GM19043 (cell line): ENCODE results near the gene LMX1B.
"Not testable (repeated sequence)": the region's sequence is repeated elsewhere in the genome, so short reads cannot be mapped to it uniquely, and the experiment has no call there.

Experiments
- ATAC-seq: cut with Tn5 transposase; IDR thresholded peaks from one replicate; pipeline ENCODE4 v1.9.1; 2021; ENCODE audit warnings: low read depth; ENCODE audit not compliant: unreplicated experiment

LMX1B gene

GRCh38 chr9:126613651-126614050 is at the start of gene LMX1B:
LMX1B (plus strand) TSS chr9:126613928; CDS start chr9:126614450, 522 bp downstream.
- no peak for ATAC-seq

DNA sequence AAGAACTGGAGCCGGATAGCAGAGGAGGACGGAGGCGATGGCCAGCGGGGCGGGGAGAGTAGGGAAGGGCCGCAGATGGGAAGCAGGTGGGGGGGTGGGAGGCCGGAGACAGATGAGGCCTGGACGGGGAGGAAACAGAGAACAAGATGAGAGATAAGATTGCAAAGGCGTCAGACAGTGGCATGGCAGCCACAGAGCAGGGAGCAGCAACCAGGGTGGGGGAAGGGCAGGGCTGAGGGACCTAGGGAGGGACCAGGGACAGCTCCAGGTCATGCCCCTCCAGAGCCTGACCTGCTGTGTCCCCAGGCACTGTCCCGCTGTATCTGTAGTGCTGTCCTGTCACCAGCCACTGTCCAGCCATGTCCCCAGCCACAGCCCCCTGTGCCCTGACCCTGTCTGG is 49.6 kb upstream of the LMX1B start:
- no peak for ATAC-seq

- no peak for ATAC-seq
These were observed 49.0 kb upstream of the LMX1B start for GRCh38 chr9:126564716-126565115.

DNA sequence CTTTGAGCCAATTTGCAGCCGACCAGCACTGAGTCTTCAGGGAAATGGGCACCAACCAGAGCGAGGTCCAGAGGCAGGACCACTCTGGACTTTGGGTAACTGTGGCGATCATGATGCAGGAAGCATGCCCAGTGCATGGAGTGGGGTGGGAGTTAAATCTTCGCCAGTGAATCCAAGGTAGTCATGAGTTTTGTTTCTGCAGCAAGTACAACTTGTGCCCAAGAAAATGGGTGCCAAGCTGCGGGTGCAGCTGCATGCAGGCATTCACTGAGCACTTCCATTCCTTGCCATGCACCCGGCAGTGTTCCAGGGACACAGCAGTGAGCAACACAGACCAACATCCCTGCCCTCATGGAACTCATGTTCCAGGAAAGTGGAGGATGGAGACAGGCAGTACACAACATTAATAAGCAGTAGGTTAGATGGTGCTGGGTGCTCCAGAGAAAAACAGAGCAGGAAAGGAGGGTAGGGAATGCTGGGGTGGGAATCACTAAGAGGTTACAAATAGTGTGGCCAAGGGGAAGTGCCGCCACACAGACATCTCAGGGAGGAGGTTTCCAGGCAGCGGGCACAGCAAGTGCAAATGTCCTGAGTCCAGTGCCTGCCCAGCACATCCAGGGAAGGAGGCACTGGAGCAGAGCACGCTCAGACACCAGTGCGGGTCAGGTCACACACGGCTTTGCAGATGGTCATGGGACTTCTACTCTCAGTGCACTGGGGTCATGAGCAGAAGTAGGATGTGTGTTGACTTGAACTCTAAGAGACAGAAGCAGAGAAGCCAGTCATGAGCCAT is 48.2 kb upstream of the LMX1B start:
- no peak for ATAC-seq

GRCh38 chr9:126569036-126569435 is 44.7 kb upstream of the LMX1B start:
- ATAC-seq: no peak

DNA sequence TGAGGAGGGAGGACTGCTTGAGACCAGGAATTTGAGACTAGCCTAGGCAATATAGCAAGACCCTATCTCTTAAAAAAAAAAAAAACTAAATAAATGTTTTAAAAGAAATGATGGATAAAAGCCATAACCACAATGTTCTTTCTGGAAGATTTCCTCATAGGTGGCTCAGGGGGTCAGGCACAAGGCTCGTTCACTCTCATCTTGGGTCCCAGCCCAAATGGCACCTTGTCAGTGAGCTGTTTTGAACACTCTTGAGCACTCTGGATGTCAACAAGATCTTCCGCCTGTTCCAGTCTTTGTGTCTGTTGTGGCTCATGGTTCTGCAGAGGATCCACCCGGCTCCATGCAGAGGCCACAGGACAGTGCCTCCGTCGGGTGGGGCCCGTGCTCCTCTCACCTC is 35.7 kb upstream of the LMX1B start:
- ATAC-seq: no peak

GRCh38 chr9:126580319-126580718 is 33.4 kb upstream of the LMX1B start:
- not testable (repeated sequence) for ATAC-seq

GRCh38 chr9:126581893-126582292 is 31.8 kb upstream of the LMX1B start:
- ATAC-seq: no peak

DNA sequence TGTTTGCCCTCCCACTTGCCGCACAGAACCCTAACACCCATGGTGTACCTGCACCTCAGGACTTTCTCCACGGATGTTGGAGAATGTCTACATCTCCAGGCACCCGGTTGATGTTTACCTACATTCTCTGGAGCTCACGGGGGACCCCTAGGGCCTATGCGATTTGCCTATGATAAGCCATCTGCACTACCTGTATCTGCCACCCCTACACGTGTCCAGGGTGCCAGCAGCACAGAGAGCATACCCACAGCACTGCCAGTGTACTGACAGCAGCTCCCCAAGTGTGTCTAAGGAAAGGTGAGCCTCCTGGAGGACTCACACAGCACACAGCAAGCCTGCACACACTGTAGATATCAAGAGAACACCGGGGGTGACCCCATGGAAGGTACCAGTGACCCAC is 31.3 kb upstream of the LMX1B start:
- ATAC-seq: no peak

DNA sequence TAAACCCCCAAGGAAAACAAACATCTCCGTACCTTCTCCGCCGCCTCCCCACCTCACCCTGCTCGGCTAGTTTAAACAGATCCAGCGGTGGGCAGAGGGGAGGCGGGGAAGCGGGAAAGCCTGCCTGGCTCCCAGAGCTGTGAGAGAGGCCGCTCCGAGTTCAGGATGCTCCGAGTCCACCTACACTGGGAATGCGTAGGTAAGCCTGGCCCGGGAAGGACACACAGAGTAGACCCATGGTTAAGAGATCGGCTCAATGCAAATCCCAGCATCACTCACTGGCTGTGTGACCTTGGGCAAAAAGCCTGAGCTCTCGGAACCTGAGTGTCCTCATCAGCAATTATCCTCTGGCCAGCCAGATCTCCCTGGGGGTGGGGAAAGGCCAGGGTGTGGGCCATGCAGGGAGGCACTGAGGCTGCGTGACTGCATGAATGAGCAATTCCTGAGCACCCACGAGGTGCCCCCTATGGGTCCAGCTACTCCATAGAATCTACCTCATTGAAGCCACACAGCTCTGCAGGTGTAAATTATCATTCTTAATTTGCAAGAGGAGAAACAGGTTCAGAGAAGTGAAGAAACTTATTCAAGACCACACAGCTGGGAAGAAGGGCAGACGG is 30.5 kb upstream of the LMX1B start:
- no peak for ATAC-seq

DNA sequence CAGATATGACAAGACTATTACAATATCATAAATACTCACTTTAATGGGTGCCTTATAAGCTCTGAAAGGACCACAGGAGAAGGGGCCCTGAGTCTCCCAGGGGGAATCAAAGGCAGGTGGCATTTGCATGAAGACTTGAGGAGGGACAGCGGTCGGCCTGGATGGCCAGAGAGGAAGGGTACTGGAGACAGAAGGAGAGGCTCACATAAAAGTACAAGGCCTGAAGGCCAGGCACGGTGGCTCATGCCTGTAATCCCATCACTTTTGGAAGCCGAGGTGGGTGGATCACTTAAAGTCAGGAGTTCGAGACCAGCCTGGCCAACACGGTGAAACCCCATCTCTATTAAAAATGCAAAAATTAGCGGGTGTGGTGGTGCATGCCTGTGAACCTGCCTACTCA is 29.1 kb upstream of the LMX1B start:
- ATAC-seq: no peak

DNA sequence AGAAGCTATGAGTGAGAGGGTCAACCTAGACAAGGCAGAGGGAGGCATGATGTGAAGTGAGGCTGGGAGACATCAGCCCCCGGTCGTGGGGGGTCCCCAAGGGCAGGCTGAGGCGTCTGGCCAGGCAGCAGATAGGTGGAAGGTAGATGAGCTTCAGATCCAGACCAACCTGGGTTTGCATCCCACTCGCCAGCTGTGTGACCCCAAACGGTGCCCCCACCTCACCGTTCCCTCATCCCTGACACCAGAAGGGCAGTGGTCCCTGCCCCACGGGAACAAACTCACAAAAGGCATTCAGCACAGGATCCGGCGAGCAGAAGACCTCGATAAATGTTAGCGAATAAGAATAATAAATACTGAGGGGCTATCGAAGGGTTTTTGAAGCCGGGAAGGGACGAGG is 27.5 kb upstream of the LMX1B start:
- no peak for ATAC-seq

DNA sequence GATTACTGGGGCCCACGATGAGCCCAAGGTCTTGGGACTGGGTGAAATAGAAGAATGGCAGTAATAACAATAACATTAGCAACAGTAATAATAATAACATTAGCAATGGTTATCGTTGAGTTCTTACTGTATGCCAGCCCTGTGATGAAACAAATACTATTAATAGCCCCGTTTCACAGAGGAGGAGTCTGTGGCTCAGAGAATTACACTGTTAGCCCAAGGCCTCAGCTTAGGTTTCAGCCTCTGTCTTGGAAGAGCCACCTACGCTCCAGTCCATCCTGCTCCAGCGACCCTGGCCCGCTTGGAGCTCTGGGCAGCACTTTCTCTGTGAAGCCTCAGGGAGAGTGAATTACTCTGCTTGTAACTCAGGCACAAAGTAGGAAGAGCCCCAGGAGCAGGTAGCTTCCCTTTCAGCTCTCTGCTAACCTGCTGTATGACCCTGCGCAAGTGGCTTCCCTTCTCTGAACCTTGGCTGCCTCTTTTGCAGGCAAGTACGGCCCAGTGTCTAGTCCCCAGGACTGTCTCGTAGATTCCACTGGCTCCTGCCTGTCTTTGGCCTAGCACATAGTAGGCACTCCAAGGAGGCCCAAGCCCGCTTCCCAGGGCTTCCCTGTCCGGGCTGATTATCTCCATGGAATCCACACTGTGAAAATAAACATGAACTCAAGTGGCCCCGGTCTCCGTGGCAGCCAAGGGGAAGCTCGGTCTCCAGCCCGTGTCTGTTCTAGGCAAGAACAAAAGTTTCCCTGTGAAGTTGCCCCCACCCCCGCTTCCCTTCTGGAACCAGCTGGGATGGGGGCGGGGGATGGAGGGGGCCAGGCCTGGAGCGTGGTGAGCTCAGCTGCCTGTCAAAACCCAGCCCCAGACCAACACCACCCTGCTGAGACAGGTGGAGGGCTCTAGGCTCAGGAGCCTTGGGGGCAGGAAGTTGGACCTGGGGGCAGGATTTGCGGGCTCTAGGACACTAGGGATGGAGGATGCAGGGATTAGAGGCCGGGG is 26.2 kb upstream of the LMX1B start:
- ATAC-seq: no peak

- ATAC-seq: no peak
These were observed 25.1 kb upstream of the LMX1B start for GRCh38 chr9:126588491-126589168.

DNA sequence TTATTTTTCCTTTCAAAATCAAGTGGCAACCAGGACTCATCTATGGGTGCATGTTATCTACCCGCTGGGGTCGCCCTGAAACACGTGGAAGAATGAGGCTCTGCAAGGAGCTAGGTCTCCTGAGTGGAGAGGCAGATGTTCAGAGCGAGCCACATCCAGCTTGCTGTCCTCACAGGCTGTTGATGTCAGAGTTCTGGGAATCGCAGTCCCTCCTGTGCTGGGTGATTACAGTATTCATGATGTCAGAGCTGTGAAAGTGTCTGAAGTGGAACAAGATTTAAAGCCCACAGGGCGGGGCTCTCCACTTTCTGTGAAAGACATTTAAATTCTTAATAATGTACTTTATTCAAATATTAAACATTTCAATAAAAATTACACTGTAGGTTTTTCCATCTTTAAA is 24.4 kb upstream of the LMX1B start:
- ATAC-seq: no peak

GRCh38 chr9:126591083-126591482 is 22.6 kb upstream of the LMX1B start:
- ATAC-seq: no peak

- no peak for ATAC-seq
These were observed 21.8 kb upstream of the LMX1B start for GRCh38 chr9:126591922-126592321.

DNA sequence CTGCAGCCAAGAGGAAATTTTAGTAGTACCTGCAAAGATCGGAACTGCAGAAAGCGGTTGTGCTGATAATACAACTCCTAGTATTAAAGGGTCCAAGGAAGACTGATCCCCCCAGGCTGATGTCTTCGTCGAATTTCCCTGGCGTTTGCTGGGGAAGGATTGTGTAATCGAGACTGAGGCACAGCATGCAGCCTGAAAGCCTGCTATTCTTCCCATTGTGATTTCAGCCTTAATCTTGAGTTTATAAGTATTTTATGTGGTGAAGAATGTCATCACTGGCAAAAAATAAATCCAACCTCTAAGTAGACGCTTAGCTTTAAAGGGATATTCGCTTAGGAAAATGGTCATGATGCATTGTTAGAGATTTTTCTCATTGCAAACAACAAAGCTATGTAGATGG is 21.3 kb upstream of the LMX1B start:
- no peak for ATAC-seq

- no peak for ATAC-seq
These were observed 17.7 kb upstream of the LMX1B start for GRCh38 chr9:126595982-126596381.

GRCh38 chr9:126599047-126599650 is 14.6 kb upstream of the LMX1B start:
- ATAC-seq: no peak
